Stimulated activated naive CD8-positive, alpha-beta T cell treated with anti-CD3 and anti-CD28 coated beads, Interleukin-15, Interleukin-2, amounts not matched to agents 100 ng/mL and 50 ng/mL, for 24 hours (primary cell): ENCODE measurements around the gene MAPK12.

Experiments used
- H3K27ac Mint-ChIP-seq: one replicate; pipeline ENCODE4 v1.8.0; 2021; ENCODE audit warnings: mild to moderate bottlenecking, mixed read lengths
- H3K27me3 Mint-ChIP-seq: one replicate; pipeline ENCODE4 v1.8.0; 2021; ENCODE audit warnings: mixed read lengths
- H3K36me3 Mint-ChIP-seq: one replicate; pipeline ENCODE4 v1.8.0; 2021; ENCODE audit warnings: low read depth, mixed read lengths
- H3K4me1 Mint-ChIP-seq: one replicate; pipeline ENCODE4 v1.8.0; 2021; ENCODE audit warnings: low read depth, mixed read lengths
- H3K4me3 Mint-ChIP-seq: one replicate; pipeline ENCODE4 v1.8.0; 2021; ENCODE audit warnings: mild to moderate bottlenecking, mixed read lengths
- H3K9me3 Mint-ChIP-seq: one replicate; pipeline ENCODE4 v1.8.0; 2021; ENCODE audit warnings: mixed read lengths

MAPK12 gene

GRCh38 chr22:50216684-50217520, 44.6 kb downstream of the MAPK12 start:
- no peak overlapping the region for H3K27ac Mint-ChIP-seq
- no peaks in the 10 kb centered on the region for H3K9me3 Mint-ChIP-seq
- no peaks in the 10 kb centered on the region for H3K27me3 Mint-ChIP-seq
- no peak overlapping the region for H3K4me3 Mint-ChIP-seq
- peaks cover 28% of the 10 kb centered on the region for H3K36me3 Mint-ChIP-seq
- peaks cover 3% of the 10 kb centered on the region for H3K4me1 Mint-ChIP-seq

GRCh38 chr22:50216055-50216683, 45.3 kb downstream of the MAPK12 start:
- H3K36me3 Mint-ChIP-seq, result peaks cover 31% of the 10 kb centered on the region
- no peak overlapping the region for H3K27ac Mint-ChIP-seq
- no peaks in the 10 kb centered on the region for H3K27me3 Mint-ChIP-seq
- H3K4me3 Mint-ChIP-seq, result no peak overlapping the region
- peaks cover 5% of the 10 kb centered on the region for H3K4me1 Mint-ChIP-seq
- H3K9me3 Mint-ChIP-seq, result no peaks in the 10 kb centered on the region

- Mint-ChIP-seq H3K27ac (no peak overlapping the region), H3K4me3 (no peak overlapping the region), H3K9me3 (no peaks in the 10 kb centered on the region), H3K36me3 (peaks cover 34% of the 10 kb centered on the region), H3K4me1 (peaks cover 8% of the 10 kb centered on the region), H3K27me3 (no peaks in the 10 kb centered on the region)
These were observed 46.0 kb downstream of the MAPK12 start for GRCh38 chr22:50215297-50216054.

GRCh38 chr22:50213263-50213662, 48.2 kb downstream of the MAPK12 start:
- H3K9me3 Mint-ChIP-seq, result no peaks in the 10 kb centered on the region
- no peaks in the 10 kb centered on the region for H3K27me3 Mint-ChIP-seq
- no peak overlapping the region for H3K27ac Mint-ChIP-seq
- peaks cover 39% of the 10 kb centered on the region for H3K36me3 Mint-ChIP-seq
- peaks cover 13% of the 10 kb centered on the region for H3K4me1 Mint-ChIP-seq
- no peak overlapping the region for H3K4me3 Mint-ChIP-seq

GRCh38 chr22:50211147-50211546, 50.3 kb downstream of the MAPK12 start:
- no peaks in the 10 kb centered on the region for H3K9me3 Mint-ChIP-seq
- no peak overlapping the region for H3K4me3 Mint-ChIP-seq
- no peaks in the 10 kb centered on the region for H3K27me3 Mint-ChIP-seq
- H3K4me1 Mint-ChIP-seq, result peaks cover 20% of the 10 kb centered on the region
- H3K27ac Mint-ChIP-seq, result no peak overlapping the region
- H3K36me3 Mint-ChIP-seq, result peaks cover 34% of the 10 kb centered on the region

- Mint-ChIP-seq H3K4me3 (no peak overlapping the region), H3K36me3 (peaks cover 34% of the 10 kb centered on the region), H3K9me3 (no peaks in the 10 kb centered on the region), H3K27me3 (no peaks in the 10 kb centered on the region), H3K4me1 (peaks cover 20% of the 10 kb centered on the region), H3K27ac (no peak overlapping the region)
These were observed 50.9 kb downstream of the MAPK12 start for GRCh38 chr22:50210378-50211139.

- Mint-ChIP-seq H3K36me3 (peaks cover 36% of the 10 kb centered on the region), H3K27ac (peak overlapping the region; percentile 80), H3K9me3 (no peaks in the 10 kb centered on the region), H3K27me3 (no peaks in the 10 kb centered on the region), H3K4me3 (no peak overlapping the region), H3K4me1 (peaks cover 21% of the 10 kb centered on the region)
These were observed 51.6 kb downstream of the MAPK12 start for GRCh38 chr22:50209893-50210292.

GRCh38 chr22:50208939-50209892, 52.3 kb downstream of the MAPK12 start:
- Mint-ChIP-seq H3K9me3 (no peaks in the 10 kb centered on the region), H3K27me3 (no peaks in the 10 kb centered on the region), H3K4me3 (no peak overlapping the region), H3K4me1 (peaks cover 26% of the 10 kb centered on the region), H3K36me3 (peaks cover 37% of the 10 kb centered on the region), H3K27ac (peak overlapping the region; percentile 80)

- Mint-ChIP-seq H3K36me3 (peaks cover 37% of the 10 kb centered on the region), H3K27ac (no peak overlapping the region), H3K4me3 (no peak overlapping the region), H3K9me3 (no peaks in the 10 kb centered on the region), H3K4me1 (peaks cover 28% of the 10 kb centered on the region), H3K27me3 (no peaks in the 10 kb centered on the region)
These were observed 53.0 kb downstream of the MAPK12 start for GRCh38 chr22:50208430-50208938.

GRCh38 chr22:50207383-50208140, 53.9 kb downstream of the MAPK12 start:
- Mint-ChIP-seq H3K36me3 (peaks cover 36% of the 10 kb centered on the region), H3K27ac (no peak overlapping the region), H3K9me3 (no peaks in the 10 kb centered on the region), H3K4me1 (peaks cover 34% of the 10 kb centered on the region), H3K4me3 (no peak overlapping the region), H3K27me3 (no peaks in the 10 kb centered on the region)

GRCh38 chr22:50206599-50206998, 54.9 kb downstream of the MAPK12 start:
- H3K4me1 Mint-ChIP-seq, result peaks cover 42% of the 10 kb centered on the region
- no peaks in the 10 kb centered on the region for H3K9me3 Mint-ChIP-seq
- H3K36me3 Mint-ChIP-seq, result peaks cover 29% of the 10 kb centered on the region
- H3K27ac Mint-ChIP-seq, result no peak overlapping the region
- no peak overlapping the region for H3K4me3 Mint-ChIP-seq
- no peaks in the 10 kb centered on the region for H3K27me3 Mint-ChIP-seq

- Mint-ChIP-seq H3K36me3 (peaks cover 25% of the 10 kb centered on the region), H3K27ac (no peak overlapping the region), H3K27me3 (no peaks in the 10 kb centered on the region), H3K9me3 (no peaks in the 10 kb centered on the region), H3K4me3 (no peak overlapping the region), H3K4me1 (peaks cover 38% of the 10 kb centered on the region)
These were observed 55.5 kb downstream of the MAPK12 start for GRCh38 chr22:50205781-50206569.
